Type B pancreatic cell (in vitro differentiated cells): ENCODE results near the gene HPCAL1. TPM values are rescaled to one million over a fixed set of nuclear protein-coding genes. Genes with fewer than 3 reads are reported as not detected.

ENCODE experiments used
- DNase-seq: peaks from one replicate; pipeline ENCODE4 v3.0.0; 2021; ENCODE audit warnings: mixed read lengths; ENCODE audit not compliant: unreplicated experiment; ENCODE audit errors: extremely low spot score
- H3K27ac Mint-ChIP-seq: 2 replicates; pipeline ENCODE4 v1.8.0; 2021; ENCODE audit warnings: mild to moderate bottlenecking, mixed read lengths
- H3K27me3 Mint-ChIP-seq: 2 replicates; pipeline ENCODE4 v1.8.0; 2021; ENCODE audit warnings: mixed read lengths
- H3K36me3 Mint-ChIP-seq: 2 replicates; pipeline ENCODE4 v1.8.0; 2021; ENCODE audit warnings: mixed read lengths
- H3K4me1 Mint-ChIP-seq: one replicate; pipeline ENCODE4 v1.8.0; 2021; ENCODE audit warnings: mixed read lengths; ENCODE audit not compliant: unreplicated experiment
- H3K4me3 Mint-ChIP-seq: 2 replicates; pipeline ENCODE4 v1.8.0; 2021; ENCODE audit warnings: mild to moderate bottlenecking, mixed read lengths
- H3K9me3 Mint-ChIP-seq: 2 replicates; pipeline ENCODE4 v1.8.0; 2021; ENCODE audit warnings: mixed read lengths
- total RNA-seq: library from RNA; stranded (reverse); gene quantifications from 2 replicates; pipeline ENCODE4 v1.2.1, GENCODE V29; 2021; ENCODE audit warnings: low replicate concordance
- TF ChIP-seq, protein P1 (sequence below): fragments of 200-600 bp; sonication (generic); conservative IDR thresholded peaks from 2 replicates; pipeline ENCODE4 v1.5.0; 2021; ENCODE audit warnings: antibody characterized with exemption, mild to moderate bottlenecking

The HPCAL1 gene
- total RNA-seq, 1 donor from 2014 or later: 17.8 TPM

DNA sequence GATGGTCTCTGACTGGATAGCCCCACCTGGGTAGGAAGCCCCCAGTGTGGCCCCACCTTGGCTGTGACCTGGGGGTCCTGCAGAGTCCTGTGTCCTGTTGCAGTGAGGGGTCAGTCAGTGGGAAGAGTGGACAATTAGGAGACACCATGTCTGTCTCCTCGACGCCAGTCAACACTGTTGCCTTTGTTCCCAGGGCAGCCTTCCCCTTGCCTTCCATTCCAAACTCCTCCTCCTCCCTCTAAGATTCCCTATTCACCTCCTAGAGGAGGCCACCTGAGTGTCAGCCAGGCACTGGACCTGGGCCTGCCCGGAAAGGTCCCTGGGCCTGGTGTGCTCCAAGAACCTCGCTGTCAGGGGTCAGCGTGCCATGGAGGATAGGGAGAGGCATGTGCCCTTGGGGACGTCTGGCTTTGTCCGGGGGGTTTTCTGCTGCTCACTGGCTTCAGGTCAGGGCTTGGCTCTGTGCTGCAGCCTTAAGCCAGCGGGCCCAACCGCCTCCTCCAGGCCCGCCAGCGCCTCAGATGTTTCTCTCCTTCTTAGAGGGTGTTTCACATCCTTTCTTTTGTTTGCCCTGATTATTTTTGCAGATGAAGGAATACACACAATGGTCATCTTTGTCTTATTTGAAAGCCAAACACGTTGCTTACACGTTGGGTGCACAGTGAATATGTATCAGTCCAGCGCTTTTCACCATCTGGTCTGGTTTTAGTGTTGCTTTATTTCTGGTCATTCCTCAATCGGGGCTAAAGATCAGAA is 68.9 kb downstream of the HPCAL1 start:
- Mint-ChIP-seq H3K36me3 (no peaks in the 10 kb centered on the region), H3K4me3 (no peak overlapping the region), H3K27ac (no peak overlapping the region), H3K9me3 (no peaks in the 10 kb centered on the region), H3K4me1 (peaks cover 33% of the 10 kb centered on the region), H3K27me3 (no peaks in the 10 kb centered on the region)
- no peak for DNase-seq
- TF ChIP-seq, protein P1, sequence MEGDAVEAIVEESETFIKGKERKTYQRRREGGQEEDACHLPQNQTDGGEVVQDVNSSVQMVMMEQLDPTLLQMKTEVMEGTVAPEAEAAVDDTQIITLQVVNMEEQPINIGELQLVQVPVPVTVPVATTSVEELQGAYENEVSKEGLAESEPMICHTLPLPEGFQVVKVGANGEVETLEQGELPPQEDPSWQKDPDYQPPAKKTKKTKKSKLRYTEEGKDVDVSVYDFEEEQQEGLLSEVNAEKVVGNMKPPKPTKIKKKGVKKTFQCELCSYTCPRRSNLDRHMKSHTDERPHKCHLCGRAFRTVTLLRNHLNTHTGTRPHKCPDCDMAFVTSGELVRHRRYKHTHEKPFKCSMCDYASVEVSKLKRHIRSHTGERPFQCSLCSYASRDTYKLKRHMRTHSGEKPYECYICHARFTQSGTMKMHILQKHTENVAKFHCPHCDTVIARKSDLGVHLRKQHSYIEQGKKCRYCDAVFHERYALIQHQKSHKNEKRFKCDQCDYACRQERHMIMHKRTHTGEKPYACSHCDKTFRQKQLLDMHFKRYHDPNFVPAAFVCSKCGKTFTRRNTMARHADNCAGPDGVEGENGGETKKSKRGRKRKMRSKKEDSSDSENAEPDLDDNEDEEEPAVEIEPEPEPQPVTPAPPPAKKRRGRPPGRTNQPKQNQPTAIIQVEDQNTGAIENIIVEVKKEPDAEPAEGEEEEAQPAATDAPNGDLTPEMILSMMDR: no peak

DNA sequence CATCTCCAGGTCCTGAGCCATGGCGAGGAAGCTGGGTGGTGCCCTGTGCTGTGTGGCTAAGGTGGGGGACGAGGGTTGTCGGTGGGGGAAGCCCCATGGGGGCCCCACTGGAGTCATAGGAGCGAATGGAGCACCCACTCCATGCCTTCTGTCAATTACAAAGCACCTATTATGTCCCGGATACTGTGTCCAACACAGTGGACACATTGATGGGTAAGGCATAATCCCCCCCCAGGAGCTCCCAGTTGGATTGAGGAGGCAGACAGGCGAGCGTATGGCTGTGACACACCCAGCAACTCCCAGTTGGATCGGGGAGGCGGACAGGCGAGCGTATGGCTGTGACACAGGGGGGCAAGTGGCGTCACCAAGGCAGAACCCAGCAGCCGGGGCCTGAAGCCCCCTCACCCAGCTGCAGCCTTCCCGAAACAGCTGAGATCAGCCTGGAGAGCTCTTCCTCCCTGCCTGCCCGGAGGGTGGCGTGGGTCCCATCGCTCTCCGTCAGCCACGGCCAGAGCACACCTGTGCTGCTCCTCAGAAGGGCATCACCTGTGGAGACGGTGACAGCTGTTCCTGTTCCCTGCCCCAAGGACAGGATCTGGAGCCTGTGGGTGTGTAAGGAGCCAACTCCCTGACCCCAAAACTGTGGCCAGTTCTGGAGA is 69.6 kb downstream of the HPCAL1 start:
- Mint-ChIP-seq H3K27ac (no peak overlapping the region), H3K4me3 (no peak overlapping the region), H3K4me1 (peaks cover 33% of the 10 kb centered on the region), H3K27me3 (no peaks in the 10 kb centered on the region), H3K36me3 (no peaks in the 10 kb centered on the region), H3K9me3 (no peaks in the 10 kb centered on the region)
- no peak for DNase-seq
- TF ChIP-seq, protein P1: no peak

DNA sequence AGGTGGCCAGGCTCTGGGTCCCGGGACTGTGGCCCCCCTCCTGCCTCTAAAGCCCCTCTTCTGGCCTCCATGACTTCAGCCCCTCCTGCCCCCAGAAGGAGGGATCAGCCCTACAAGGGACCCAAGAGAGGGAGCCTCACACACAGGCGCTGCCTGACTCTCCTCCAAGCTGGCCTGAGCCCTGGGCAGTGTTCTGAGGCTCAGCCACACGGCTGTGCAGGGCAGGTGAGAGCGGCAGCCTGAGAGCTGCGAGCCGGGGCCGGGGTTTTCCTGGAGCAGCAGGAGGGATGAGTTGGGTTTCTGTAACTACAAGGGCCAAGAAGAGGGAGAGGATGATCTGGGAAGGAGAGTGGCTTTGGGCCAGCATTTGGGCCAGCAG is 70.1 kb downstream of the HPCAL1 start:
- no peak overlapping the region for H3K27ac Mint-ChIP-seq

DNA sequence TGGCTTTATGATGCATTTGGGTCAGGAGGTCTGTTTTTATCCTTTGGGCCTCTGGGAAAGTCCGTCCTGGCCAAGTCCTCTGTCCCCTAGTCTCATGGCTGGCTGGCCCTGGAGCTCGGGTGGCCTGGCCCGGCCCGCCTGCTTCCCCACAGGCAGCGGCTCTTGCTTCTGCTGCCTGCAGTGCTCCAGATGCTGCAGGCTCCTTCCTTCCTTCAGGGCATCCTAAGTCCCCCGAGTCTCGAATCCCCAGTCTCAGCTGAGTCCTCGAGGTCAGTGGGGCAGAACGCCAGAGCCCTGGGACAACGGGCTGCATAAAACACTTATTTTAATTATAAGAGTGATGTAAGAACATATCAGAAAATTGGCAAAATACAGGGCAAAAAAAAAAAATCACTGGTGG is 71.2 kb downstream of the HPCAL1 start:
- H3K36me3 Mint-ChIP-seq: no peaks in the 10 kb centered on the region
- peaks cover 33% of the 10 kb centered on the region for H3K4me1 Mint-ChIP-seq
- no peak for DNase-seq
- H3K27ac Mint-ChIP-seq: no peak overlapping the region
- no peaks in the 10 kb centered on the region for H3K9me3 Mint-ChIP-seq
- TF ChIP-seq, protein P1: no peak
- no peak overlapping the region for H3K4me3 Mint-ChIP-seq
- no peaks in the 10 kb centered on the region for H3K27me3 Mint-ChIP-seq

More for the DNA sequence above, 70.1 kb downstream of the HPCAL1 start:
- peaks cover 33% of the 10 kb centered on the region for H3K4me1 Mint-ChIP-seq
- H3K4me3 Mint-ChIP-seq: no peak overlapping the region
- no peaks in the 10 kb centered on the region for H3K36me3 Mint-ChIP-seq
- DNase-seq: no peak
- H3K27me3 Mint-ChIP-seq: no peaks in the 10 kb centered on the region
- H3K9me3 Mint-ChIP-seq: no peaks in the 10 kb centered on the region
- TF ChIP-seq, protein P1: no peak

DNA sequence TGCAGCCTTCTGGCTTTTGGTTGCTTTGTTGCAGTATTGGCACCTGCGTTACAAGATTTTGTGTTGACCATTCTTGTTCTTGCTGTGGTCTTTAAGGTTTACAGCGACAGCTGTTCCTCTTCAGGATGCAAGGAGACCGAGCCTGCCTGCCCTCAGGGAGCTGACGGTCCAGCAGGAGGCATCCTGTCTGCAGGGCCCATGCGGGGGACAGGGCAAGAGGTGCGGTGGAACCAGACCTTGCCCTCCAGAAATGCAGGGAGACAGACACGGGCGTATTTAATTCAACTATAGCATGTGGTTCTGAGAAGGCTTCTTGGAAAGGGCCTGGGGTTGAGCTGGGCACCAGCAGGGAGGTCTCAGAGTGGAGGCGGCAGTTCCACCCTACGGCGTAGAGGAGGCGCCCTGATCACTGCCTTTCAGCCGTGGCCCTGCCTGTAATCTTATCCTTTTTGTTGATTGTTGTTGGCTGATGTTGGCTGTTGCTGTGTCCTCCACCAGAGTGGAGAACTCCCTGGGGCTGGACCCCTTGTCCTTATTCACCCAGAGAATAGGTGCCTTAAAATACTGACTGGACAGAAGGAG is 71.7 kb downstream of the HPCAL1 start:
- peaks cover 33% of the 10 kb centered on the region for H3K4me1 Mint-ChIP-seq
- peak overlapping the region; percentile 17 for H3K27ac Mint-ChIP-seq
- DNase-seq: no peak
- no peaks in the 10 kb centered on the region for H3K36me3 Mint-ChIP-seq
- TF ChIP-seq, protein P1: no peak
- H3K9me3 Mint-ChIP-seq: no peaks in the 10 kb centered on the region
- H3K27me3 Mint-ChIP-seq: no peaks in the 10 kb centered on the region
- H3K4me3 Mint-ChIP-seq: no peak overlapping the region
